Loucy (cell line): ENCODE results near the gene GNAQ.
"Not testable (repeated sequence)": the region's sequence is repeated elsewhere in the genome, so short reads cannot be mapped to it uniquely, and the experiment has no call there.

Experiments
- H2AFZ ChIP-seq: fragments of 200-600 bp; sonication (generic); 2 replicates; pipeline ENCODE4 v1.6.0; 2016; ENCODE audit warnings: antibody characterized with exemption, mild to moderate bottlenecking, low read length, moderate library complexity
- H3F3A ChIP-seq: fragments of 200-600 bp; 2 replicates; pipeline ENCODE4 v1.6.0; 2016; ENCODE audit warnings: antibody characterized with exemption, low read depth, mild to moderate bottlenecking
- H3K27me3 ChIP-seq: fragments of 200-600 bp; sonication (generic); 2 replicates; pipeline ENCODE4 v1.6.1; 2014; ENCODE audit warnings: low read length, mild to moderate bottlenecking; ENCODE audit not compliant: insufficient read depth, poor library complexity, severe bottlenecking
- H3K36me3 ChIP-seq: fragments of 200-600 bp; sonication (generic); 2 replicates; pipeline ENCODE4 v1.6.1; 2016; ENCODE audit warnings: low read length; ENCODE audit not compliant: insufficient read depth
- H3K4me1 ChIP-seq: fragments of 200-600 bp; sonication (generic); 2 replicates; pipeline ENCODE4 v1.5.1; 2014; ENCODE audit warnings: low read length, mild to moderate bottlenecking; ENCODE audit not compliant: insufficient read depth, poor library complexity, severe bottlenecking
- H3K4me2 ChIP-seq: fragments of 200-600 bp; sonication (generic); 2 replicates; pipeline ENCODE4 v1.6.0; 2014; ENCODE audit warnings: antibody characterized with exemption, low read length, low read depth, mild to moderate bottlenecking; ENCODE audit not compliant: poor library complexity, severe bottlenecking
- H3K4me3 ChIP-seq: fragments of 200-600 bp; sonication (generic); 2 replicates; pipeline ENCODE4 v1.5.1; 2014; ENCODE audit warnings: low read length, mild to moderate bottlenecking, mixed read lengths; ENCODE audit not compliant: poor library complexity, severe bottlenecking
- H3K79me2 ChIP-seq: fragments of 200-600 bp; sonication (generic); 2 replicates; pipeline ENCODE4 v1.6.1; 2014; ENCODE audit warnings: low read length; ENCODE audit not compliant: insufficient read depth
- H3K9ac ChIP-seq: fragments of 200-600 bp; sonication (generic); 2 replicates; pipeline ENCODE4 v1.6.0; 2014; ENCODE audit warnings: mild to moderate bottlenecking, low read depth, low read length, moderate library complexity; ENCODE audit not compliant: poor library complexity, severe bottlenecking
- H3K9me2 ChIP-seq: fragments of 200-600 bp; sonication (generic); replicated peaks from 2 replicates; pipeline ENCODE4 v1.6.1; 2016; ENCODE audit warnings: low read depth, low read length, mixed read lengths
- H3K9me3 ChIP-seq: fragments of 200-600 bp; sonication (generic); 2 replicates; pipeline ENCODE4 v1.6.1; 2014; ENCODE audit warnings: mild to moderate bottlenecking, antibody characterized with exemption, low read length, low read depth; ENCODE audit not compliant: insufficient read depth
- H4K20me1 ChIP-seq: fragments of 200-600 bp; sonication (generic); 2 replicates; pipeline ENCODE4 v1.6.0; 2014; ENCODE audit warnings: antibody characterized with exemption, low read length, mild to moderate bottlenecking; ENCODE audit not compliant: insufficient read depth, poor library complexity, severe bottlenecking
- EZH2phosphoT487 ChIP-seq: fragments of 200-600 bp; IDR thresholded peaks from 2 replicates; pipeline ENCODE4 v1.6.1; 2018; ENCODE audit warnings: antibody characterized with exemption, mild to moderate bottlenecking, moderate library complexity, borderline replicate concordance
- TF ChIP-seq, protein P1 (sequence below): fragments of 200-600 bp; sonication (generic); conservative IDR thresholded peaks from 2 replicates; pipeline ENCODE4 v1.5.1; 2014; ENCODE audit warnings: mild to moderate bottlenecking, antibody characterized with exemption, low read length

GNAQ gene

DNA sequence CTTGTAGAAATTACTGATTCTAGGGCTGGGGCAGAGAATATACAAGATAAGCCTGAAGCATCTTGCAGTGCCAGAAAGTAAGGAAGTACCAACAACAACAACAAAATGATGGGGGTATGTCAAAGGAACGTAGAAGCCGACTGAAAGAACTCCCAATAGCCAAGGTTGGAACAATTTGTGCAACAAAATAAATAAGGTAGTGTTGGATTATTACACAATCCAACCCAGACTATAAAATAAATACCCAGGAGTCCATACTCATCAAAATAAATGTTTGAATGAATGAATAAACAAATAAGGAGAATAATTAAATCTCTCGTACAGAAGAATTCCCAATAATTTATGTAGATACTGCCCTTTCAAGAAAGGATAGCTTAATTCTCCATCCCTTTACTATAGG is 31.1 kb upstream of the GNAQ start:
- no peak overlapping the region for H3K9ac ChIP-seq
- no peaks in the 10 kb centered on the region for H3K79me2 ChIP-seq
- H3K4me3 ChIP-seq: no peak overlapping the region
- no peaks in the 10 kb centered on the region for H3F3A ChIP-seq
- no peaks in the 10 kb centered on the region for H3K36me3 ChIP-seq
- no peaks in the 10 kb centered on the region for H4K20me1 ChIP-seq
- no peak overlapping the region for H3K4me2 ChIP-seq
- H3K27me3 ChIP-seq: no peaks in the 10 kb centered on the region
- peaks cover 7% of the 10 kb centered on the region; the same call in 1 of the 2 replicates for H3K9me3 ChIP-seq
- no peak for TF ChIP-seq EZH2phosphoT487
- TF ChIP-seq, protein P1, sequence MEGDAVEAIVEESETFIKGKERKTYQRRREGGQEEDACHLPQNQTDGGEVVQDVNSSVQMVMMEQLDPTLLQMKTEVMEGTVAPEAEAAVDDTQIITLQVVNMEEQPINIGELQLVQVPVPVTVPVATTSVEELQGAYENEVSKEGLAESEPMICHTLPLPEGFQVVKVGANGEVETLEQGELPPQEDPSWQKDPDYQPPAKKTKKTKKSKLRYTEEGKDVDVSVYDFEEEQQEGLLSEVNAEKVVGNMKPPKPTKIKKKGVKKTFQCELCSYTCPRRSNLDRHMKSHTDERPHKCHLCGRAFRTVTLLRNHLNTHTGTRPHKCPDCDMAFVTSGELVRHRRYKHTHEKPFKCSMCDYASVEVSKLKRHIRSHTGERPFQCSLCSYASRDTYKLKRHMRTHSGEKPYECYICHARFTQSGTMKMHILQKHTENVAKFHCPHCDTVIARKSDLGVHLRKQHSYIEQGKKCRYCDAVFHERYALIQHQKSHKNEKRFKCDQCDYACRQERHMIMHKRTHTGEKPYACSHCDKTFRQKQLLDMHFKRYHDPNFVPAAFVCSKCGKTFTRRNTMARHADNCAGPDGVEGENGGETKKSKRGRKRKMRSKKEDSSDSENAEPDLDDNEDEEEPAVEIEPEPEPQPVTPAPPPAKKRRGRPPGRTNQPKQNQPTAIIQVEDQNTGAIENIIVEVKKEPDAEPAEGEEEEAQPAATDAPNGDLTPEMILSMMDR: no peak
- H3K9me2 ChIP-seq: no peaks in the 10 kb centered on the region
- peaks cover 5% of the 10 kb centered on the region for H3K4me1 ChIP-seq
- no peak overlapping the region for H2AFZ ChIP-seq

DNA sequence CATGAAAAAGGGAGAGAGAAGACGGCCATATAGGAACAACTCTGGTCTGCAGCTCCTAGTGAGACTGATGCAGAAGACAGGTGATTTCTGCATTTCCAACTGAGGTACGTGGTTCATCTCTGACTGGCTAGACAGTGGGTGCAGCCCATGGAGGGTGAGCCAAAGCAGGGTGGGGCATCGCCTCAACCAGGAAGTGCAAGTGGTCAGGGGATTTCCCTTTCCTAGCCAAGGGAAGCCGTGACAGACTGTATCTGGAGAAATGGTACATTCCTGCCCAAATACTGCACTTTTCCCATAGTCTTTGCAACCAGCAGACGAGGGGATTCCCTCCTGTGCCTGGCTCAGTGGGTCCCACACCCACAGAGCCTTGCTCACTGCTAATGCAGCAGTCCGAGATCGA is 22.6 kb upstream of the GNAQ start:
- H3K4me3 ChIP-seq, H3K9me3 ChIP-seq, H3K9me2 ChIP-seq, H3K4me2 ChIP-seq, H3K27me3 ChIP-seq, H3F3A ChIP-seq, H3K36me3 ChIP-seq, H3K79me2 ChIP-seq, H4K20me1 ChIP-seq, H3K9ac ChIP-seq: not testable (repeated sequence)
- Histone ChIP-seq H3K4me1 (peaks cover 11% of the 10 kb centered on the region), H2AFZ (peak overlapping the region; percentile 73; the same call in 1 of the 2 replicates)

DNA sequence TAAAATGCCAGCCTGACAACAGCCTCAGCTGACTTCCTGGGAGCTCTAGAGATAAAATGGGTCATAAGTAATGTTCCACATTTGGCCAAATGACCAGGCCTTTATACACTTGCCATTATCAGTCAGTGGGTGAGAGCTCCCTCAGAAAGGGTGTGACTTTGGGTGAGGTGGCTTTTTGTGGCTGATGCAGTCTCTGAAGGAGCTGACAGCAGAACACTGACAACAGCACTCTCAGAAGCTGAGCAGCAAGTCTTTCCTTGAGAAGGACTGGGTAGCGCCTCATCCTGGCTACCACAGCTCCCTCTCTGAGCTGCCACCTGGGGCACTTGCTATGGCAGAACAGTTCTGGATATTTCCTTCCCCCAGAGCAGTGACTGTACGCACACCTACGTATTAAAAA is 22.0 kb upstream of the GNAQ start:
- Histone ChIP-seq H3K36me3 (no peaks in the 10 kb centered on the region), H3K4me3 (no peak overlapping the region), H2AFZ (no peak overlapping the region), H3K79me2 (no peaks in the 10 kb centered on the region), H3K27me3 (no peaks in the 10 kb centered on the region), H4K20me1 (no peaks in the 10 kb centered on the region), H3K9me3 (no peaks in the 10 kb centered on the region), H3K9ac (no peak overlapping the region), H3K9me2 (no peaks in the 10 kb centered on the region), H3K4me2 (no peak overlapping the region), H3K4me1 (peaks cover 11% of the 10 kb centered on the region), H3F3A (no peaks in the 10 kb centered on the region)
- TF ChIP-seq EZH2phosphoT487: no peak
- TF ChIP-seq, protein P1: peak; percentile 15; the same call in 1 of the 2 replicates

DNA sequence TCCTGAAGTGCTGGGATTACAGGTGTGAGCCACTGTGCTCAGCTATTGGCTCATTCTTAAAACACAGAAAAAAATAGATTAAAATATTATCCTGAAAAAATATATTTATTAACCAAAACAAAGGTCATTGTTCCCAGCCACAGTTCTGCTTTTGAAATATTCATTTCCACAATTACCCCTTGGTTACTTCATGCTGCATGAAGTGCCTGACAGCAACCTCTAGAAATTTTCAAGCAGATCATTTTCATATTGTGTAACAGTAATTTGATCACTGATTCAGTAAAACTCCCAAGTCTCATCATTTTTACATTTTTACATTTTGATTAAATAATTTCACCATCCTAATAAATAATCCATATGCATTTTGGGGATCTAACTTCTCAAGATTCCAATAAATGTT is 18.8 kb upstream of the GNAQ start:
- peaks cover 11% of the 10 kb centered on the region for H3K4me1 ChIP-seq
- H3K9me3 ChIP-seq: no peaks in the 10 kb centered on the region
- no peaks in the 10 kb centered on the region for H3K36me3 ChIP-seq
- no peaks in the 10 kb centered on the region for H3K27me3 ChIP-seq
- H4K20me1 ChIP-seq: no peaks in the 10 kb centered on the region
- H3K79me2 ChIP-seq: no peaks in the 10 kb centered on the region
- H3K4me3 ChIP-seq: no peak overlapping the region
- no peak overlapping the region for H2AFZ ChIP-seq
- H3F3A ChIP-seq: no peaks in the 10 kb centered on the region
- no peak for TF ChIP-seq EZH2phosphoT487
- TF ChIP-seq, protein P1: no peak
- no peak overlapping the region for H3K9ac ChIP-seq
- H3K9me2 ChIP-seq: no peaks in the 10 kb centered on the region
- no peak overlapping the region for H3K4me2 ChIP-seq
